H1 (cell line): ENCODE results near the gene ZNF814. TPM values are rescaled to one million over a fixed set of nuclear protein-coding genes. Genes with fewer than 3 reads are reported as not detected.
"Not testable (repeated sequence)": the region's sequence is repeated elsewhere in the genome, so short reads cannot be mapped to it uniquely, and the experiment has no call there.

Experiments
- CTCF ChIA-PET: fragments of 300-600 bp; sonication (Branson Sonifier 250); formaldehyde crosslinking; loops from one replicate; lab custom pipeline; 2021; ENCODE audit not compliant: partially characterized antibody; lab: Charles Lee
- POLR2A ChIA-PET: fragments of 300-600 bp; sonication (Branson Sonifier 250); formaldehyde crosslinking; loops from one replicate; lab custom pipeline; 2021; ENCODE audit warnings: inconsistent platforms; ENCODE audit not compliant: partially characterized antibody; lab: Charles Lee
- DNase-seq, 2 experiments: peaks; one replicate each; pipeline versions ENCODE4 v3.0.0 to v3.0.0-alpha.2; 2010 to 2022; ENCODE audit warnings: low spot score in 2 of 2, low read depth in 1 of 2, mixed read lengths in 1 of 2
- FAIRE-seq: peaks from 2 replicates; lab custom pipeline; 2011; peaks lifted over from hg19 to GRCh38; lab: Jason Lieb, UNC
- H2AFZ ChIP-seq: 2 replicates; pipeline ENCODE4 v1.8.1; 2012; ENCODE audit warnings: low read length, inconsistent platforms
- H2AK5ac ChIP-seq: 2 replicates; pipeline ENCODE4 v1.6.1; 2013; ENCODE audit warnings: low read depth, low read length
- H2BK120ac ChIP-seq: replicated peaks from 2 replicates; pipeline ENCODE3; 2013; ENCODE audit warnings: low read depth, low read length, inconsistent platforms
- H2BK12ac ChIP-seq: 2 replicates; pipeline ENCODE4 v1.6.1; 2013; ENCODE audit warnings: low read depth, low read length
- H2BK15ac ChIP-seq: 2 replicates; pipeline ENCODE4 v1.6.1; 2013; ENCODE audit warnings: low read length
- H2BK20ac ChIP-seq: 2 replicates; pipeline ENCODE4 v1.6.1; 2013; ENCODE audit warnings: low read length
- H2BK5ac ChIP-seq: 2 replicates; pipeline ENCODE4 v1.6.1; 2013; ENCODE audit warnings: low read depth, low read length
- H3K14ac ChIP-seq: 2 replicates; pipeline ENCODE4 v1.6.1; 2013; ENCODE audit warnings: inconsistent platforms; ENCODE audit not compliant: insufficient read length
- H3K18ac ChIP-seq: 2 replicates; pipeline ENCODE4 v1.6.1; 2013; ENCODE audit warnings: low read length; ENCODE audit errors: extremely low read depth
- H3K23ac ChIP-seq: 2 replicates; pipeline ENCODE4 v1.6.1; 2013; ENCODE audit warnings: inconsistent platforms; ENCODE audit not compliant: insufficient read length
- H3K23me2 ChIP-seq: 2 replicates; pipeline ENCODE4 v1.6.1; 2013; ENCODE audit warnings: low read depth, low read length
- H3K27ac ChIP-seq: 2 replicates; pipeline ENCODE4 v1.6.1; 2011; ENCODE audit warnings: low read depth, low read length, inconsistent platforms
- H3K27me3 ChIP-seq, 4 experiments: replicated peaks in 1 of 4; 1 replicate in 1 of 4; 2 replicates in 3 of 4; pipeline versions ENCODE4 v1.6.1 to v1.8.1; 2011 to 2013; ENCODE audit warnings: low read length in 3 of 4, mild to moderate bottlenecking in 3 of 4, inconsistent platforms in 2 of 4, mixed read lengths in 2 of 4, moderate library complexity in 1 of 4; ENCODE audit not compliant: control insufficient read depth in 3 of 4, insufficient read depth in 3 of 4; ENCODE audit errors: extremely low read depth in 1 of 4
- H3K36me3 ChIP-seq, 4 experiments: 2 replicates each; pipeline versions ENCODE4 v1.6.1 to v1.8.1; 2011 to 2013; ENCODE audit warnings: mild to moderate bottlenecking in 4 of 4, low read length in 3 of 4, moderate library complexity in 2 of 4, control low read depth in 1 of 4, inconsistent platforms in 1 of 4; ENCODE audit not compliant: insufficient read depth in 4 of 4, control insufficient read depth in 2 of 4
- H3K4ac ChIP-seq: replicated peaks from 2 replicates; pipeline ENCODE3; 2013; ENCODE audit warnings: low read length, low read depth, mixed read lengths, inconsistent platforms; ENCODE audit not compliant: insufficient read length
- H3K4me1 ChIP-seq, 4 experiments: replicated peaks in 1 of 4; 1 replicate in 1 of 4; 2 replicates in 3 of 4; pipeline versions ENCODE4 v1.6.1 to v1.8.1; 2011 to 2013; ENCODE audit warnings: low read length in 3 of 4, inconsistent platforms in 2 of 4, mixed read lengths in 1 of 4; ENCODE audit not compliant: insufficient read depth in 4 of 4, control insufficient read depth in 3 of 4
- H3K4me2 ChIP-seq, 2 experiments: 2 replicates each; pipeline versions ENCODE4 v1.6.1 to v1.8.1; 2011 to 2013; ENCODE audit warnings: low read depth in 2 of 2, low read length in 2 of 2, control low read depth in 1 of 2, inconsistent platforms in 1 of 2, mild to moderate bottlenecking in 1 of 2; ENCODE audit not compliant: insufficient read depth in 1 of 2
- H3K4me3 ChIP-seq, 4 experiments: fragments of 200-600, 300-600 bp in 1 of 4; sonication (generic), shearing (Covaris generic), sonication (Bioruptor Twin) in 1 of 4; 2 replicates each; pipeline versions ENCODE4 v1.5.1 to v1.8.1; 2011 to 2016; ENCODE audit warnings: low read length in 4 of 4, low read depth in 3 of 4, control low read depth in 2 of 4, inconsistent platforms in 2 of 4, mild to moderate bottlenecking in 2 of 4, mixed read lengths in 1 of 4, moderate library complexity in 1 of 4; ENCODE audit not compliant: insufficient read depth in 2 of 4; ENCODE audit errors: extremely low read depth in 1 of 4
- H3K56ac ChIP-seq: replicated peaks from 2 replicates; pipeline ENCODE3; 2013; ENCODE audit warnings: low read depth, mild to moderate bottlenecking, mixed read lengths, low read length, inconsistent platforms; ENCODE audit not compliant: insufficient read length
- H3K79me1 ChIP-seq: 2 replicates; pipeline ENCODE4 v1.6.1; 2013; ENCODE audit warnings: low read depth, low read length, control low read depth
- H3K79me2 ChIP-seq, 2 experiments: 2 replicates each; pipeline versions ENCODE4 v1.6.1 to v1.8.1; 2012 to 2013; ENCODE audit warnings: low read length in 2 of 2, mild to moderate bottlenecking in 2 of 2, inconsistent platforms in 1 of 2; ENCODE audit not compliant: insufficient read depth in 2 of 2, control insufficient read depth in 1 of 2
- H3K9ac ChIP-seq, 4 experiments: replicated peaks in 1 of 4; 1 replicate in 1 of 4; 2 replicates in 3 of 4; pipeline versions ENCODE4 v1.6.1 to v1.8.1; 2011 to 2013; ENCODE audit warnings: low read depth in 3 of 4, low read length in 3 of 4, control low read depth in 2 of 4, mild to moderate bottlenecking in 2 of 4, moderate library complexity in 2 of 4, inconsistent platforms in 1 of 4; ENCODE audit errors: extremely low read depth in 1 of 4
- H3K9me3 ChIP-seq, 2 experiments: 2 replicates each; pipeline versions ENCODE4 v1.6.1 to v1.8.1; 2012 to 2013; ENCODE audit warnings: mild to moderate bottlenecking in 2 of 2, moderate library complexity in 2 of 2, control low read depth in 1 of 2, inconsistent platforms in 1 of 2, low read depth in 1 of 2, low read length in 1 of 2, mixed read lengths in 1 of 2; ENCODE audit not compliant: insufficient read depth in 2 of 2
- H4K20me1 ChIP-seq, 2 experiments: replicated peaks in 1 of 2; 2 replicates each; pipeline versions ENCODE3 to v1.8.1; 2011 to 2013; ENCODE audit warnings: inconsistent platforms in 2 of 2, low read length in 2 of 2, mild to moderate bottlenecking in 1 of 2; ENCODE audit not compliant: insufficient read depth in 2 of 2, control insufficient read depth in 1 of 2
- H4K5ac ChIP-seq: 2 replicates; pipeline ENCODE4 v1.6.1; 2013; ENCODE audit warnings: low read length, low read depth, mixed read lengths, inconsistent platforms; ENCODE audit not compliant: insufficient read length
- H4K8ac ChIP-seq: 2 replicates; pipeline ENCODE4 v1.8.0; 2013; ENCODE audit warnings: mild to moderate bottlenecking, moderate library complexity, low read length, inconsistent platforms; ENCODE audit not compliant: insufficient read depth; ENCODE audit errors: extremely low read depth
- H4K91ac ChIP-seq: replicated peaks from 2 replicates; pipeline ENCODE3; 2013; ENCODE audit warnings: low read length, mixed read lengths, inconsistent platforms; ENCODE audit not compliant: insufficient read length
- WGBS, 2 experiments: shearing (Covaris generic) in 1 of 2; methylation state at CpG; one replicate each; pipeline versions ENCODE4 v1.1.6 to v1.1.7; 2013 to 2015; ENCODE audit warnings: low lambda C conversion rate in 2 of 2, mixed read lengths in 2 of 2, inconsistent platforms in 1 of 2, low coverage in 1 of 2, missing lambda C conversion rate in 1 of 2; ENCODE audit not compliant: insufficient replicate concordance in 2 of 2, insufficient coverage in 1 of 2, insufficient read length in 1 of 2; ENCODE audit errors: extremely low coverage in 1 of 2, missing lambda C conversion rate in 1 of 2; 5-methylcytosine and 5-hydroxymethylcytosine counted together
- polyA plus RNA-seq, 7 experiments: library from polyadenylated mRNA; depleted of rRNA in 3 of 7; stranded (reverse) in 5 of 7; unstranded in 2 of 7; fragments of >200 nt in 5 of 7; fragments of 200-250 nt in 2 of 7; gene quantifications; 1 replicate in 5 of 7; 2 replicates in 1 of 7; 4 replicates in 1 of 7; pipeline versions ENCODE4 v1.2.1 to v1.2.3, GENCODE V29; 2011 to 2013; ENCODE audit warnings: missing spikeins in 2 of 7, mixed read lengths in 2 of 7
- total RNA-seq: library from RNA; stranded (reverse); fragmentation: NEBNext Ultra II Directional; extraction: Animal tissue kit (Norgen Biotek cat#: 25700); gene quantifications from 2 replicates; pipeline ENCODE4 v1.2.1, GENCODE V29; 2021

ZNF814 gene
- total and polyA plus RNA-seq, 2 of the 8 experiments (the other 6 are each of a cell fraction or from before 2014, with no cell fraction given): 90.9 to 99.6 TPM

- H3K18ac ChIP-seq, H2BK12ac ChIP-seq, H2BK5ac ChIP-seq, H3K23ac ChIP-seq, FAIRE-seq, H3K23me2 ChIP-seq, DNase-seq, H2AK5ac ChIP-seq, H4K20me1 ChIP-seq, H3K4ac ChIP-seq, H3K4me1 ChIP-seq, H4K8ac ChIP-seq, H2BK15ac ChIP-seq, H2BK20ac ChIP-seq, H2BK120ac ChIP-seq, H3K27me3 ChIP-seq, H4K5ac ChIP-seq, H3K14ac ChIP-seq, H3K56ac ChIP-seq, H3K9ac ChIP-seq, H3K27ac ChIP-seq, H3K9me3 ChIP-seq, H4K91ac ChIP-seq, H2AFZ ChIP-seq, H3K79me1 ChIP-seq: not testable (repeated sequence)
- POLR2A ChIA-PET: interaction anchor here (2.5 to 5.6 kb wide), 4 partner anchors 9 to 83 kb away, joined by 9 to 52 read pairs (median 28); partner anchors contain the start of genes ZNF587 and ZNF587B
- CTCF ChIA-PET: interaction anchor here (1.1 to 3.8 kb wide), 2 partner anchors 8 to 77 kb away, joined by 3 to 15 read pairs; partner anchors contain the start of gene ZNF587B
- H3K36me3 ChIP-seq: peaks cover 0 to 11% (median 0%) of the 10 kb centered on the region in 4 experiments; a peak in 3 of 8 replicates
- peaks cover 18 to 65% of the 10 kb centered on the region in 2 experiments for H3K79me2 ChIP-seq
- H3K4me3 ChIP-seq: peak overlapping the region in 3 of 4 experiments; percentile 94 to 99 (median 97); a peak in 3 of 8 replicates
- 93% methylated on average over 3 of the region's 3 CpGs; no CpG with 5 or more reads in 1 of the 2 experiments for WGBS, 2 experiments
- peak overlapping the region; percentile 67 to 81; a peak in 3 of 4 replicates for H3K4me2 ChIP-seq
Observed at GRCh38 chr19:57821095-57821494, 67.7 kb downstream of the ZNF814 start.
